ENCODE data around the gene CD44.
A peak's percentile ranks its signal among the peaks of the same experiment; 100 is the strongest.
"Not testable (repeated sequence)": the region's sequence is repeated elsewhere in the genome, so short reads cannot be mapped to it uniquely, and the experiment has no call there.

CD44 gene

DNA sequence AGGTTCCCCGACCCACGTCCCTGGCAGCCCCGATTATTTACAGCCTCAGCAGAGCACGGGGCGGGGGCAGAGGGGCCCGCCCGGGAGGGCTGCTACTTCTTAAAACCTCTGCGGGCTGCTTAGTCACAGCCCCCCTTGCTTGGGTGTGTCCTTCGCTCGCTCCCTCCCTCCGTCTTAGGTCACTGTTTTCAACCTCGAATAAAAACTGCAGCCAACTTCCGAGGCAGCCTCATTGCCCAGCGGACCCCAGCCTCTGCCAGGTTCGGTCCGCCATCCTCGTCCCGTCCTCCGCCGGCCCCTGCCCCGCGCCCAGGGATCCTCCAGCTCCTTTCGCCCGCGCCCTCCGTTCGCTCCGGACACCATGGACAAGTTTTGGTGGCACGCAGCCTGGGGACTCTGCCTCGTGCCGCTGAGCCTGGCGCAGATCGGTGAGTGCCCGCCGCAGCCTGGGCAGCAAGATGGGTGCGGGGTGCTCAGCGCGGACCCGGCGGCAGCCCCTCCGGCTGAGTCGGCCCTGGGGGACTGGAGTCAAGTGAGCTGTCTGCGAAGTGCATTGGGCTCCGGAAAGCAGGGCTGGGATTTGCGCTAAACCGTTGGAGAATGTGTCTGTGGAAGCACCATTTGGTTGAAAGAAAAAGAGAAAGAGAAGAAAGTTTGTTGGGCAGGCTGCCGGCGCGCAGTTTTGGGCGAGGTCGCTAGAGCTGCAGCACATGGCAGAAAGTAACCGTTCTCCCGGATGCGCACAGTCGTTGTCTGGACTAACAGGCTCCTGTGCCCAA is at the start of gene CD44:
CD44 (plus strand) TSS at position 229 of the 779 bp plus-strand sequence; CDS start at position 362, 133 bp downstream.
- DNase-seq = peak in 1 of 2 experiments; percentile 44

DNA sequence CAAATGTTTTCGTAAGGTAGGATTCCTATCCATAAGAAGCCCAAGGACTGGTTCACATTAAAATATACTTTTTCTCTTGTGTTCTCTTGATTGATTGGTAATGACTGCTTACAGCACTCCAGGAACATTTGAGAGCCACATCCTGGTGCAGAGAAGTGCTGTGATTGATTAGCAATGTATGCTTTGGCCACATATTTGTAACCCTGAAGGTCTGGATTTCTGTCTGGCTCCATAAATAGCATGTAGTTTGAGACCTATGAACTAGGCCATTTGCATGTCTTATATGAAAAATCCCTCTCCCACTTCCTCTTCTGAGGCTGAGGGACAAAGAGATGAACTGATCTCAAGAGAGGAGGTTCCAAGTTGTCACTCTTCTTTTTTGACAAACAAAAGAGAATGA is 49.3 kb upstream of the CD44 start:
- no peak for DNase-seq

DNA sequence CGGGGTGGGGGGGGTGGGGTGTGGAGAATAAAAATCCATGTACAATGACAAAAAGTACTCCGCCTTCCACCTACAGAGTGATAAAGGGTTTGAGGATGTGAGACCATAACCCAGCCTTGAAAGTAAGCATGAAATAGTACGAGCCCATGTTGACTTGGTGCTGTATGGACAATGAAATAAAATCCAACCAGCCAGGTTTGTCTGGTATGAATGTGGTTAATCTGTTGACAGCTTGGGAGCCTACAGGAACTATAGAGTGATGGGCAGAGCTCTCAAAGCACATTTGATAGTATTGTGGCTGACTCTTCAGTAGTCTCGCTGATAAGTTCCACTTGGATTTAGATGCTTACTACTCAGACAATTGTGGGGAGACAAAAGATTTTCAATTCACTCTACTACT is 48.8 kb upstream of the CD44 start:
- no peak for DNase-seq

DNA sequence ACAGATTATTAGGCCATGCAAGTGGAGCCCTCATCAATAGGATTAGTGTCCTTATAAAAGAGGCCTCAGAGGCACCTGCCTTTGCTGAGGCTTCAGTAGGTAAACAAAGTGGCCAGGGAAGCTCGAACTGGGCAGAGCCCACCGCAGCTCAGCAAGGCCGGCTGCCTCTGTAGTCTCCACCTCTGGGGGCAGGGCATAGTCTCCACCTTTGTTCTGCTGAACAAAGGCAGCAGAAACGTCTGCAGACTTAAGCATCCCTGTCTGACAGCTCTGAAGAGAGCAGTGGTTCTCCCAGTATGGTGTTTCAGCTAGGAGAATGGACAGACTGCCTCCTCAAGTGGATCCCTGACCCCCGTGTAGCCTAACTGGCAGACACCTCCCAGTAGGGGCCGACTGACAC is 48.0 kb upstream of the CD44 start:
- DNase-seq = not testable (repeated sequence)

DNA sequence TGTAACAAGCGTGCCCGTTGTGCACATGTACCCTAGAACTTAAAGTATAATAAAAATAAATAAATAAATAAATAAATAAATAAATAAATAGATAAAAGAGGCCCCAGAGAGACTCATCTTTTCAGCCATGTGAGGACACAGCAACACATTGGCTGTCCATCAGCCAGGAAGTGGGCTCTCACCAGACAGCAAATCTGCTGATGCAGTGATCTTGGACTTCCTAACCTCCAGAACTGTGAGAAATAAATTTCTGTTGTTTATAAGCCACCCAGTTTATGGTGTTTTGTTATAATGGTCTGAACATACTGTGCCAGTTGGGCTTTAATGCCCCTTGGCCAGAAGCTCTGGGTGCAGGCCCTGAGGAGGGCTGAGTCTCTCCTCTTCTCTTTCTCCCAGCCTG is 42.2 kb upstream of the CD44 start:
- DNase-seq = no peak

DNA sequence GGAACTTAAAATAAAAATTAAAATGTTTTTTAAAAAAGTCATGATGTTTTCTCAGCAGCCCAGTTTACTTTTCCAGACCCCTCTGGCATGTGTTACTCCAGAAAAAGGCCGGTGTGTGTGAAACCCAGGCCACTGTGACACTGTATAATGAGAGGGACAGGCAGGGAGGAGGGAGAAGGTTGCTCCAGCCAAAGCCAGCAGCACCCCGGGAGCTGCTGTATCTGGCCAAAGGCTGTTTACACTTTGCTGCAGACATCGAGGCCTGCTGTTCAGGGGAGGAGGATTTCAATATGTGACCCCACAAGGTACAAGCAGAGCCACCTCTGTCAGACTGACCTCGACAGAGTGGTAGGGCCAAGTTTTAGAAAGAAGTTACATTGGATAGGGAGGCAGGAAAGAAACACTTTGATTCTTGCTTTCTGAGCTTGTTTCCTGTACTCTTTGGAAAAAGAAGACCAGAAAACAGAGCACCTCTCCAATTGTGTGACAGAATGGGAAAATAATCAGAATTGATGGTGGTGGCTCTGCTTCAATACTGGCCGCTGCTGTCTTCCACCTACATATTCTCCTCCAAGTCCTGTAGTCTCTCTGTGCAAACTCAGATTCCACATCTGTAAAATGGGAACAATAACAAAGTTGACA is 41.0 kb upstream of the CD44 start:
- no peak for DNase-seq

DNA sequence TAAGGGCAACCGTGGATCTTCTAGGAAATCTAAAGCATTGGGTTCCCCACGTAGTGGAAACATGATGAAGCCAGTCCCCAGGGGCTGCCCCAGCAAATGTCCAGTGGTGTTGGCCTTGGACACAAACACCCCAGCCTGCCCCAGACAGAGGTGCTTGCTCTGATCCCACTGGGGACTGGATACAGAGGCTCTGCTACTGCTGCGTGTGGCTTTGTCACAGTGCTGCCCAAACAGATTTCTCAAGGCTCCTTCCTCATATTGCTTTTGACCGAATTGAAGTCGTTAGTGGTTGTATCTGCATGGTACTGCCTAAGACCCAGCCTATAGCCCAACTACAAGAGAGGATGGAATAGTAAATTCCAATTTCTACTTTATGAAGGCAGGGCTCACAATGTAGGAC is 40.1 kb upstream of the CD44 start:
- no peak for DNase-seq

DNA sequence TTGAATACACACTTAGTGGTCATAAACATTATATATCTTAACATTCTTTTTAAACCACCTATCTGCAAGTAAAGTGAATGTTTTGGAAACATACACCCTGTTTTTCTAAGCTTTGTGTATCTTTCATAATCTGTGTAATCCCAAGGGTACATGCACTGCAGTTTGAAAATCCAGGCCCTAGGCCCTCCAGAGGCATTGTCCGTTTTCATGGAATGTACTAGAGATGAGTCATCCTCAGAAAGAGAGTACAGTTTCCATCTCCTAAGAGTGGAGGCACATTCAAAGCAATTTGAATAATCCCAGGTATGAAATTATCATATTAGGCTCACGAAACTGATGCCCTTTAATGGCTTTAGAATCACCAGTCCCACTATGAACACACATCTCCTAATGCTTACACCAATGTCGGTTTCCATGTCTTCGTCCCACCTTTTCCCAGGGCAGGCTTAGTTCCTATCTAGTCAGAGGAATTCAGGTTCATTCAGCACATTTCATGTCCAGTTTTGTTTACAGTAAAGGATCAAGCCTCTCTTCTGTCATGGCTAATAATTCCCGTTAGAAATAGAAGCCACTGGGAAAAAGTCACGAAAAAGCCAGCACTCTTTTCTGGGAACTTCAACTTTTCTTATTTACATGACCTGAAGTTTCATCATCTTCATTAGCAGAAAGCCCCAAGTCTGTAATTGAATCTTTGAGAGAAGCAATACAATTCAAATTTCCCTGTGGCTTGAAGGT is 39.5 kb upstream of the CD44 start:
- DNase-seq = no peak

DNA sequence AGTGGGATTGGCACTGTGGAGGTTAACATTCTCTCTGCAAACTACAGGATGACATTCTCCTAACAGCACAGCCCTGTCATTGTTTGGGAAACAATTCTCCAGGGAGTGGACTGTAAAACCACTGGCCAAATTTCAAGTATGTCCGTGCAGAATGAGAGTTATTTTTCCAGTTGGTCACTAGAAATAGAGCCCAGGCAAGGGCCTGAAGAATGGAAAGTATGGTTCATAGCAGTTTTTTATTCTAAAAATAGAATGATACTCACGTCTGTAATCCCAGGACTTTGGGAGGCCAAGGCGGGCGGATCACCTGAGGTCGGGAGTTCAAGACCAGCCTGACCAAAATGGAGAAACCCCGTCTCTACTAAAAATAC is 39.0 kb upstream of the CD44 start:
- no peak for DNase-seq

DNA sequence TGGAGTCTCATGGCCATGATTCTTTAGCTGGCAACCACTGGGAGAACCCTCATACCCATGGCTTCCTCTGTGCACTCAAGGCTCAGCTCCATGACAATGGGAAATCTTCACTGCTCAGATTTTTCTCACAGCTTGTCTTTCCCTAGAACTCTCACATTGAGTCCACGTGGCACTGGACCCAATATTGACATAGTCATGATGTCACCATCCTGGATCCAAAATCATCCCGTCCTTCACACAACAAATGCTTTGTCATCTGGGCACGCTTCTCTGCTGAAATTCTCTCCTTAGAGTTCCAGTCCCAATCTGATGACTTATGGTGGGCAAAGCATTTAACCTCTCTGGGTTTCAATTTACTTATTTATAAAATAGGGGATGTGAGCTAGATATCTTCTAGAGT is 37.7 kb upstream of the CD44 start:
- DNase-seq = no peak

DNA sequence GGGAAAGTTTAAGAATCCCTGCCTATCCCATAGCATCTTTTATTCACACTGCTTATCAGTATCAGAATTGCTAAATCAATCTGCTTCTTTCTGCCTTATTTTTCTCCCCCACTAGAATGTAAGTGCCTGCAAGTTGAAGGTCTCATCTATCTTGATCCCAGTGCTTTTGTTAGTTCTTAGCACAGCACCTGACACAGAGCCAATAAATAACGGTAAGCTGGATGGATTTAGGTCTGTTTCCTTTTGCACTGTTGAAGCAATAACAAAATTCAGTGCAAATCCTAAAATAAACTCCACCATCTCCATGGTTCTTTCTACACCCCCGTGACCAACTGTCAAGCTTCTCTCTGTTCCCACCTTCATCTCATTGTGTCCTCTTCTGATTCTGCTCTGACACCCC is 36.7 kb upstream of the CD44 start:
- no peak for DNase-seq

DNA sequence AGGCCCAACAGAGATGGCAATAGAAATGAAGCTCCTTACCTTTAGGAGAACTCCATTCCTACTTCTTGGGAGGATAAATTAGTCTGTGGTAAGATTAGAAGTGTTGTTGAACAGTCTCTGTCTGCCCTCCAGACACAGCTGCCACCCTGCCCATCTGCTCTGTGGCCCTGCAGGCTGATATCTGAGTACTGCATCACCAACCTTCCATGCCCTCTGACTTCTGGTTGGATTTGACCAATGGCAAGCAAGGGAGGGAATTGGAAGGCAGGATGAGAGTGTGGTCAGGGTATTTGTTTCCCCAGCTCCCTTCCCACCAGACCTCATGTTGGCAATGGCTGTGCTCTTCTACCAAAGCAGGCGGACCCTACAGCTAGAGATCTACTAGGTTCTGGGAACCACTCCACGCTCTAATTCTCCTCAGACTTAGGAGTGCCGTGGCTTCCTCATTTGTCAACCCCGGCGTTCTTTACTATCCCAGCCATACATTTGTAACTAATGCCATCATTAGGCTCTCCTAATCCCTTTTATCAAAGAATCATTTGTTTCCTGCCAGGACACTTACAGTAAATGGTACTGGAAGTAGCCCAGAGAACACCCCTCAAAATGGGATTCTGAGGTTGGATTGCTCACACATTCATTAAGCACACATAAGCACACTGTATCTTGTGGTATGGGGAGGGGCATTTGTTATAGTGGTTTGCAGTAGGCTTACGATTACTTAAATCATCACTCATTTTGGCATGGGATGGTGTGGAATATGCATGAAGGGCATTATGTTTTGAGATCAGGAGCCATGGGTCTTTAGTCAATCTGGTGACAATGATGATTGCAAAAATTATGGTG is 35.4 kb upstream of the CD44 start:
- DNase-seq = no peak

DNA sequence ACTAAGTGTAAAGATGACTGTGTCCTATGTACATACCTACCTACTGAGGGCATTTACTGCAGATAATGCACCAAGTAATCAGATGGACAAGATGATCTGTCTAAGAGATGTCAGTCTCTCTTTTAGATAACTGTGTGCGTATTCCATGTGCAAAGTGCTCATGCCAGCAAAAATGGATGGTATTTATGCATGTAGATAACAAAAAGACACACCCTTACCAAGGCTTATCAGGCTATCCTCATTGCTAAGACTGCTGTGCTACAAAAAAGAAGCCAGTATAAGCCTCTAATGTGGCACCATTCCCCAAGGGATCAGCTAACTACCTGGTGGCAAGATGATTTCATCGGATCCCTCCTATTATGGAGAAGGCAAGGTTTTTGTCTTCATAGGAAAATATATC is 34.3 kb upstream of the CD44 start:
- DNase-seq = no peak

DNA sequence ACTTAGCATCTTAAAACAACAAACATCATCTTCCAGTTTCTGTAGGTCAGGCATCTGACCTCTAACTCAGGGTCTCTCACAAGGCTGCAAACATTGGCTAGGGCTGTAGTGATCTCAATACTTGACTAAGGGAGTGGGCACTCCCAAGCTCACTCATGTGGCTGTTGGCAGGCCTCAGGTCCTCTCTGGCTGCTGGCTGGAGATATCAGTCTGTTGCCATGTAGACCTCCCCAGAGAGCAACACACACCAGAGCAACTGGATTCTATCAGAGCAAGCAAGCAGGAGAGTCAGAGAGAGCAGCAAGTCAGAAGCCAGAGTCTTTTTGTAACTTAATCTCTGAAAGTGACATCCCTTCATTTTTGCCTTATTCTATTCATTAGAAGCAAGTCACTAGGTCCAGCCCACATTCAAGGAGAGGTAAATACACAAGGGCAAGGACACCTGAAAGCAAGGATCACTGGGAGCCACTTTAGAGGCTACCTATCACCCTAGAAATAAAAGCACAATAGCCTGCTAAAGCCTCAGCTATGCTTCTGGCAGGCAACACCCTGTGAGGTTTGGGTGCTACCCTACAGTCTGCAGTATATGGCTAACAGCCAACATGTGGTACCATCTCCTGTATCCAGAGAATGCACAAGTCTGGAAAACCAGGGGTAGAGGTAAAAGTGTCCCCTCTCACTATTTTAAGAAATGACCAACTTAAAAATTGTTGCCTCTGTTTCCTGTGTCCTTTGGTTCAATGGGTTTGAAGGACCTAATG is 33.5 kb upstream of the CD44 start:
- peak in 1 of 2 experiments; percentile 31 for DNase-seq

DNA sequence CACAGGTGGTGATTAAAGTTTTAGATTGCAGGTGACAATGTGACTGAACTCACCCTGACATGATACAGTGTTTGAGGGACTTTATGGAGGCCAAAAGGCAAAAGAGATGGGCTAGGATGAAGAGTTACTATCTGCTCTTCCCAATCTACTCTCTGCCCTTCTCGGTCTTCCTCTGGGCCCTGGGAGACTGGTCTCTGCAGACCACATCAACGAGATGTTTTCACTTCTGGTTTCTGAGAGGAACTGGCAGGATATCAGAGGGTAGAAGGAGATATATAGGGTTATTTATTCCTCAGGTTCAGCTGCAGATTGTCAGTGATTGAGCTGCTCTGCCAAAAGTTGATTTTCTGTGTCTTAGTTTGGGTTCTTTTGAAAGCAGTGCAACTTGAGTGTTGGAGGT is 32.4 kb upstream of the CD44 start:
- DNase-seq = no peak

DNA sequence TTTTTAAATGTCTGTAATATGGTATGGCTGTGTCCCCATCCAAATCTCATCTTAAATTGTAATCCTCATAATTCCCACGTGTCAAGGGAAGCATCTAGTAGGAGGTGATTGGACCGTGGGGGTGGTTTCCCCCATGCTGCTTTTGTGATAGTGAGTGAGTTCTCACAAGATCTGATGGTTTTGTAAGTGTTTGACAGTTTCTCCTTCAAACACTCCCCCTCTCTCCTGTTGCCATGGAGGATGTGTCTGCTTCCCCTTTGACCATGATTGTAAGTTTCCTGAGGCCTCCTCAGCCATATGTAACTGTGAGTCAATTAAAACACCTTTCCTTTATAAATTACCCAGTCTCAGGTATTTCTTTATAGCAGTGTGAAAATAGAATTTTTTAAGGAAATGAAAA is 31.1 kb upstream of the CD44 start:
- DNase-seq = no peak

DNA sequence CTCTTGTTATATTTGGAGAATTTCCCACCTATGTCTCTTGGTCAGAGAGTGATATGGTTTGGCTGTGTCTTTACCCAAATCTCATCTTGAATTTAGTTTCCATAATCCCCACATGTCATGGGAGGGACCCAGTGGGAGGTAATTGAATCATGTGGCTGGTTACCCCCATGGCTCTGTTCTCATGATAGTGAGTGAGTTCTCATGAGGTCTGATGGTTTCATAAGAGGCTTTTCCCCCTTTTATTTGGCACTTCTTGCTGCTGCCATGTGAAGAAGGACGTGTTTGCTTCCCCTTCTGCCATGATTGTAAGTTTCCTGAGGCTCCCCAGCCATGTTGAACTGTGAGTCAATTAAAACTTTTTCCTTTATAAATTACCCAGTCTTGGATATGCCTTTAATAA is 30.6 kb upstream of the CD44 start:
- not testable (repeated sequence) for DNase-seq

DNA sequence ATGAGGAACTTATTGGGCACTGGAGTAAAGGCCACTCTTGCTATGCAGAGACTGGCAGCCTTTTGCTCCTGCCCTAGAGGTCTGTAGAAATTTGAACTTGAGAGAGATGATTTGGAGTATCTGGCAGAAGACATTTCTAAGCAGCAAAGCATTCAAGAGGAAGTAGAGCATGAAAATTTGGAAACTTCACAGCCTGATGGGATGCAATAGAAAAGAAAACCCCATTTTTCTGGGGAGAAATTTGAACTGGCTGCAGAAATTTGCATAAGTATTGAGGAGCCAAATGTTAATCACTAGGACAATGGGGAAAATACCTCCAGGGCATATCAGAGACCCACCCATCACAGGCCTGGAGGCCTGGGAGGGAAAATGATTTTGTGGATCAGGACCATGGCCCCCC is 29.9 kb upstream of the CD44 start:
- DNase-seq = no peak

DNA sequence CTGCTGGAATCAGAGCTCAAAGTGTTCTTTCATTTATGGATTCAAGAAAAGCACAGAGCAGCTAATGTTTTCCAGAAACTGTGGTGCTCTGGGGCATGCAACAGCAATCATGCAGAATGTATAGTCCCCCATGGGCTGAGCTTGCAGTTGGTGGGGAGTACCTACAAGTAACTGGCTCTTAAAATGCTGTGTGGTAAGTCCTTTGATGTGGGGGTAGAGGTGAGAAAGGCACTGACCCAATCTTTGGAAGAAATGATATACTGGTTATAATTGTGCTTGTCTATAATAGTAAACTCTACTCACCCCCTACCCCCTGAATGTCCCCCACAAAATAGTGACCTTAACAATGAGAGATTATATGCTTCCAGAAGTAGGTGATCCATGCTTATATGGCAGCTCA is 29.1 kb upstream of the CD44 start:
- no peak for DNase-seq

DNA sequence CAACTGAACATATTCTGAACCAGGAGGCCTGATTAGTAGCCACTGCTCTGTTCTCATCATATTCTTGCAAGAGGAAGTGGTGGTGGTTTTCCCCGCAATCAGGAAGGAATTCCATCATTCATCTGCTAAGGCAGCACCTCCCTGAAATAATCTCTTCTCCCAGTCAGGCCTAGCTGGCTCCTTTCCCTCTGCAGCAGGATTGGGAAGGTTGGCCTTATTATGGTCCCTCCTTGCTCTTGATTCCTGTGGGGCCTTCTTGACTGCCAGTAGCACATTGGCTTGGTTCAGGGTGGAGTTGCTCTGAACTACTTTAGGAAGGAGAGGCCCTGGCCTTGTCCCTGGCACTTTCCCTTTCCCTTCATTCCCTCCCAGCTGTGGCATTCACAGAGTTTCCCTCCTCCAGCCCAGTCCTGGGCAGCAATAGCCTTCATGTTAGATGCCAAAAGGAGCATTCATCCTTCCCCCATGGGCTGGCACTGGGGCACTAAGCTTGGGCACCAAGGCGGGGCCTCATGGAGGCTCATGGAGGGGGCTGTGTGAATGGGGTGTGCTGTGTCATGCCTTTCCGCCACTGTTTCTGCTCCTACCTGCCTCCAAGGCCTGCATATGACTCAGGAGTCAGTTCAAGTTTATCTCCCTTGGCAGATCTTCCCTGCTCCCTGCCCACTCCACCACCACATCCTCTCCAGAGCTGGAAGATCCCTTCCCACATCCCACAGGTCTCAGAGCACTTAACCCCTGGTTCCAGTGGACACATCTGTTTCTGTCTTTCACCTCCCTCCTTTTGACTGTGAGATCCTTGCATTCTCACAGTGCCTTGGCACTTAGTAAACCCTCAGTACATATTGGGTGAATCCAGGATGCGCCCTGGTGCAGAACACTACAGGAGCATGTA is 27.6 kb upstream of the CD44 start:
- DNase-seq = no peak

All from NCI-H446 (cell line).